ENCODE data around the gene RPS6KB2.

The RPS6KB2 gene

DNA sequence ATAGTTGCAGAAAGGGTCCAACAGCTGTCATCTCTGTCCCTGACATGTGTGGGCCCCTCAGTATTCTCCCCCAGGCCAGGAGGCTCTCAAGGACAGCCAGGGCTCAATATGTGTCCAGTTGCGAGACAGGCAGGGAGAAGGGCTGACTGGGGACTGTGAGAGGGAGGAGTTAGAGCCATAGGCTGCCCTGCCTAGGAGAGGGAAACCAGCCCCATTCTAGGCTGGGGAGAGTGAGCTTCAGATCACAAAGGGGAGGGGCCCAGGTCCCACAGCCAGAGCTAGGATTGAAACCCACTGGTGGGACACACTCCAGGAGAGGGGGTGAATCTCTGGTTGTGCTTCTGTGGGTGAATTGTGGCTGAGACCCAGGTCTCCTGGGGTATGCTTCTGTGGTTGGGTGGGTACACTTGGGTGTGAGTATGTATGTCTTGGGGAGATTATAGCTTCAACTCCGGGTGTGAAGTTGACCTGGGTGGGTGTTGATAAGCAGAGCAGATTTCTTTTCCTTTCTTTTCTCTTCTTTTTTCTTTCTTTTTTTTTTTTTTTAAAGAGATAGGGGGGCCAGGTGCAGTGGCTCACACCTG is 14.9 kb upstream of the RPS6KB2 start:
- H3K27me3 ChIP-seq (ENCODE audit: low read depth, low read length) = peaks cover 7% of the 10 kb centered on the region
- H3K4me3 ChIP-seq (ENCODE audit: low read depth in 1 of 2, low read length in 2 of 2) = no peak overlapping the region
- H3K27ac ChIP-seq (ENCODE audit: low read length) = no peak overlapping the region
- no peaks in the 10 kb centered on the region for H3K36me3 ChIP-seq (ENCODE audit: control insufficient read depth in 1 of 2, insufficient read depth in 2 of 2, low read length in 2 of 2)
- no peaks in the 10 kb centered on the region for H3K9me3 ChIP-seq (ENCODE audit: control insufficient read depth in 1 of 2, low read length in 2 of 2)
- peaks cover 0 to 35% of the 10 kb centered on the region in 2 donors for H3K4me1 ChIP-seq (ENCODE audit: control insufficient read depth in 1 of 2, insufficient read depth in 2 of 2, low read length in 2 of 2)

DNA sequence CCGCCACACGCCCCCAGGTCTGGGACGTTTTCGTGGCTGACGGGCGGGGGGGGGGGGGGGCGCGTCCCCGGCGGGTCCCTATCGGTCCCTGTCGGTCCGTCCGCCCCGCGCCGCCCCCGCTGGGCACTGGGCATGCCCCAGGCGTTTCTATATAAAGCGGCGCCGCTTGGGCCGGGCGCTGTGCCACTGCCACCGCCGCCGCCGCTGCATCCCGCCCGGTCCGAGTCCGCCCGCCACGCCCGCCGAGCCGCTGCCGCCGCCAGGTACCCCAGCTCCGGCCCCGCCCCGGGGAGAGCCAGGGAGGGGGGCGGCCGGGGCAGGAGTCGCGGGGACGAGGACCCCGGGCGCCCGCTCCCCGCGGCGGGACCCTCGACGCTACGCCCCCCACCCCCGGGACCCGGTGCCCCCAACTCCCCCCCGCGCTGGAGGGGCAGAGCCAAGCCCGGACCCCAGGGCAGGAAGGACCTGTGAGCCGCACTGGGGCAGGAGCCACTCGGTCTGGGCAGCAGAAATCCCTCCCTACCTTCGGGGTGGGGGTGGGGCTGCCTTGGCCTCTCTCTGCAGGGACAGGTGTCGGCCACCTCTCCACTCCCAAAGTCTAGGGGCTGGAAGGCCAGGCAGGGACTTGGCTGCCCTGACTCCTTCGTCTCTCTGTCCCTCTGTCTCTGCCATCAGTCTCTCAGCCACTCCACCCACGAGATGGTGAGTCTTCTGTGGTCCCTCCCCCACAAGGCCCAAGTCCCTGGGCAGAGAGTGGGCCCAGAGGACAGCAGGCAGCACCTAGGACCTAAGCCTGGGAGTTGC is 12.6 kb upstream of the RPS6KB2 start, which contains the start of gene CARNS1:
Gene CARNS1 (plus strand): TSS at position 178 of the 804 bp plus-strand sequence. CDS start 522 bp downstream, at position 700.
- Histone ChIP-seq H3K27me3 (ENCODE audit: low read depth, low read length) (peaks cover 7% of the 10 kb centered on the region), H3K4me3 (ENCODE audit: low read depth in 1 of 2, low read length in 2 of 2) (no peak within 1 kb of the TSS), H3K4me1 (ENCODE audit: control insufficient read depth in 1 of 2, insufficient read depth in 2 of 2, low read length in 2 of 2) (peaks cover 0 to 37% of the 10 kb centered on the region in 2 donors), H3K9me3 (ENCODE audit: control insufficient read depth in 1 of 2, low read length in 2 of 2) (no peaks in the 10 kb centered on the region), H3K27ac (ENCODE audit: low read length) (no peak within 1 kb of the TSS), H3K36me3 (ENCODE audit: control insufficient read depth in 1 of 2, insufficient read depth in 2 of 2, low read length in 2 of 2) (no peaks in the 10 kb centered on the region)

- H3K27me3 ChIP-seq (ENCODE audit: low read depth, low read length) = peaks cover 7% of the 10 kb centered on the region
- H3K36me3 ChIP-seq (ENCODE audit: control insufficient read depth in 1 of 2, insufficient read depth in 2 of 2, low read length in 2 of 2) = no peaks in the 10 kb centered on the region
- H3K27ac ChIP-seq (ENCODE audit: low read length) = no peak overlapping the region
- peaks cover 0 to 41% of the 10 kb centered on the region in 2 donors for H3K4me1 ChIP-seq (ENCODE audit: control insufficient read depth in 1 of 2, insufficient read depth in 2 of 2, low read length in 2 of 2)
- H3K4me3 ChIP-seq (ENCODE audit: low read depth in 1 of 2, low read length in 2 of 2) = no peak overlapping the region
- no peaks in the 10 kb centered on the region for H3K9me3 ChIP-seq (ENCODE audit: control insufficient read depth in 1 of 2, low read length in 2 of 2)
Observed at GRCh38 chr11:67416416-67417335, 11.6 kb upstream of the RPS6KB2 start.

- no peak overlapping the region for H3K4me3 ChIP-seq (ENCODE audit: low read depth in 1 of 2, low read length in 2 of 2)
- H3K4me1 ChIP-seq (ENCODE audit: control insufficient read depth in 1 of 2, insufficient read depth in 2 of 2, low read length in 2 of 2) = peaks cover 0 to 41% of the 10 kb centered on the region in 2 donors
- H3K27me3 ChIP-seq (ENCODE audit: low read depth, low read length) = peaks cover 6% of the 10 kb centered on the region
- no peaks in the 10 kb centered on the region for H3K36me3 ChIP-seq (ENCODE audit: control insufficient read depth in 1 of 2, insufficient read depth in 2 of 2, low read length in 2 of 2)
- H3K27ac ChIP-seq (ENCODE audit: low read length) = no peak overlapping the region
- H3K9me3 ChIP-seq (ENCODE audit: control insufficient read depth in 1 of 2, low read length in 2 of 2) = no peaks in the 10 kb centered on the region
Observed at GRCh38 chr11:67417425-67417824, 10.9 kb upstream of the RPS6KB2 start.

DNA sequence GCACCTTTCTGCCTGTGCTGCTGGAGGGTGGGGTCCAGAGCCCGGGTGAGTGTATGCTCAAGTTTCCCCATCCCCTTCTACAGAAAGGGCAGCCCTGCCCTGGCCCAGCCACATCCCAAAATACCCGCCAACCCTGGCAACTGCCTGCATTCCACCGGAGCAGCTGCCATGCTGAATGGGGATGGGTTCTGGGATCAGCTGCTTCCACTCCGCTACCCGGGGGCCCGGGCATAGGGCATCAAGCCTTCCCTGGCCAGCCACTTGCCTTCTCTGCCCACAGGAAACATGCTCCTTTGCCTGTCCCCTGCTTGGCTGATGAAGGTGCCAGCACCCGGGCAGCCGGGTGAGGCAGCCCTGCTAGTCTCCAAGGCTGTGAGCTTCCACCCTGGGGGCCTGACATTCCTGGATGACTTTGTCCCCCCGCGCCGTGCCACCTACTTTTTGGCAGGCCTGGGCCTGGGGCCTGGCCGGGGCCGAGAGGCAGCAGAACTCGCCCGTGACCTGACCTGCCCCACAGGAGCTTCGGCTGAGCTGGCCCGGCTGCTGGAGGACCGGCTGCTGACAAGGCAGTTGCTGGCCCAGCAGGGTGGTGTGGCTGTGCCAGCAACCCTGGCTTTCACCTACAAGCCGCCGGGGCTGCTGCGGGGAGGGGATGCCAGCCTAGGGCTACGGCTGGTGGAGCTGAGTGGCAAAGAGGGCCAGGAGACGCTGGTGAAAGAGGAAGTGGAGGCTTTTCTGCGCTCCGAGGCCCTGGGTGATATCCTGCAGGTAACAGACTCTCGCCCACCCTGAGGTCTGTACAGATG is 9.6 kb upstream of the RPS6KB2 start:
- no peaks in the 10 kb centered on the region for H3K27me3 ChIP-seq (ENCODE audit: low read depth, low read length)
- no peak overlapping the region for H3K4me3 ChIP-seq (ENCODE audit: low read depth in 1 of 2, low read length in 2 of 2)
- H3K27ac ChIP-seq (ENCODE audit: low read length) = no peak overlapping the region
- peaks cover 0 to 41% of the 10 kb centered on the region in 2 donors for H3K4me1 ChIP-seq (ENCODE audit: control insufficient read depth in 1 of 2, insufficient read depth in 2 of 2, low read length in 2 of 2)
- H3K36me3 ChIP-seq (ENCODE audit: control insufficient read depth in 1 of 2, insufficient read depth in 2 of 2, low read length in 2 of 2) = no peaks in the 10 kb centered on the region
- H3K9me3 ChIP-seq (ENCODE audit: control insufficient read depth in 1 of 2, low read length in 2 of 2) = no peaks in the 10 kb centered on the region

DNA sequence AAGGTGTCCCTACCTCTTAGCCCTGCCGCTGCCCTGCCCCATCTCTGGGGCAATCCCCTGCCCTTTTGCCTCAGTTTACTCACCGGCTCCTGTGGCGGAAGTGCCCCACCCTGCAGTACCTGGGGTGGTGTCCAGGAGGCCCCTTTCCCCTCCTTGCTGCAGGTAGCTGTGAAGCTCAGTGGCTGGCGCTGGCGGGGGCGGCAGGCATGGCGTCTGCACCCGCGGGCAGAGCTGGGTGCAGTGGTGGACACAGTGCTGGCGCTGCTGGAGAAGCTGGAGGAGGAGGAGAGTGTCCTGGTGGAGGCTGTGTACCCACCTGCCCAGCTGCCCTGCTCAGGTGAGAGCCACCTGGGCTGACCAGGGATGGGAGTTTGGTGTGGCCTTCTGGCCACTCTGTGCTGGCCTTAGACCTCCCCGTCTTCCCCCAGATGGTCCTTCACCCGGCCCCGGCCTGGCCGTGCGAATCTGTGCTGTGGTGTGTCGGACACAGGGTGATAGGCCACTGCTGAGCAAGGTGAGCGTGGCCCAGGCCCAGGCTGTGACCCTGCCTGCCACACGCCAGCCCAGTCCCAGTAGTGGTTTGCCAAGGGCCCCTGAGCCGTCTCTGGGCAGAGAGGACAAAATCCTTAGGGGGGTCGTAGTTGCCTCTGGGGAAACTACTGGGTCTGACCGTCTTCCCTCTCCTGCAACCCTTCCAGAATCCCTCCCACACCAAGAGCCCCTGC is 8.8 kb upstream of the RPS6KB2 start:
- Histone ChIP-seq H3K4me3 (ENCODE audit: low read depth in 1 of 2, low read length in 2 of 2) (no peak overlapping the region), H3K27ac (ENCODE audit: low read length) (no peak overlapping the region)

DNA sequence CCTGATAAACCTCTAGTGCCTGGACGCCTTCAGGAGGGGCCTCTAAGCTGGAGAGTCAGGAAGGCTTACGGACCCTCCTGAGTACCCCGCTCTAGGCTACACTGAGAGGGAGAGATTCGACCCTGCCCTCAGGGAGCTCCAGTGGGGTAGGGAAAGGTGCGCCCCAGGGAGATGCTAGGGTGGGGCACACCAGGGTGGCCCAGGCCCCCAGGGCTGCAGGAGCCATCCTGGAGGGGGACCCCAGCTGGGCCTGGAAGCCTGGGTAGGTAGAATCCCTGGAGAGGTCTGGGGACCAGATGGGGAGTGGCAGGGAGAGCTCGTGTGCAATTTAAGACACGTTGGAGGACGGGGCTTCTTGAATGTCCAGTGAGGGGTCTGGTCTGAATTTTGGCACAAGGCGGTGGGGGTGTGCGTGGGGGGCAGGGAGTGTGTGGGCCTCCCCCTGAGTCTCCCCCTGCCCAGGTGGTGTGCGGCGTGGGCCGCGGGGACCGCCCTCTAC is 8.1 kb upstream of the RPS6KB2 start:
- peaks cover 0 to 37% of the 10 kb centered on the region in 2 donors for H3K4me1 ChIP-seq (ENCODE audit: control insufficient read depth in 1 of 2, insufficient read depth in 2 of 2, low read length in 2 of 2)
- H3K9me3 ChIP-seq (ENCODE audit: control insufficient read depth in 1 of 2, low read length in 2 of 2) = no peaks in the 10 kb centered on the region
- H3K27ac ChIP-seq (ENCODE audit: low read length) = no peak overlapping the region

More for the DNA sequence above, 8.8 kb upstream of the RPS6KB2 start:
- Histone ChIP-seq H3K9me3 (ENCODE audit: control insufficient read depth in 1 of 2, low read length in 2 of 2) (no peaks in the 10 kb centered on the region), H3K27me3 (ENCODE audit: low read depth, low read length) (no peaks in the 10 kb centered on the region), H3K36me3 (ENCODE audit: control insufficient read depth in 1 of 2, insufficient read depth in 2 of 2, low read length in 2 of 2) (no peaks in the 10 kb centered on the region), H3K4me1 (ENCODE audit: control insufficient read depth in 1 of 2, insufficient read depth in 2 of 2, low read length in 2 of 2) (peaks cover 0 to 41% of the 10 kb centered on the region in 2 donors)

GRCh38 chr11:67420646-67421429 is 7.5 kb upstream of the RPS6KB2 start:
- H3K9me3 ChIP-seq (ENCODE audit: control insufficient read depth in 1 of 2, low read length in 2 of 2) = no peaks in the 10 kb centered on the region
- peaks cover 0 to 33% of the 10 kb centered on the region in 2 donors for H3K4me1 ChIP-seq (ENCODE audit: control insufficient read depth in 1 of 2, insufficient read depth in 2 of 2, low read length in 2 of 2)
- no peak overlapping the region for H3K27ac ChIP-seq (ENCODE audit: low read length)
- peak overlapping the region in 1 of 2 donors; percentile 59 for H3K4me3 ChIP-seq (ENCODE audit: low read depth in 1 of 2, low read length in 2 of 2)
- no peaks in the 10 kb centered on the region for H3K36me3 ChIP-seq (ENCODE audit: control insufficient read depth in 1 of 2, insufficient read depth in 2 of 2, low read length in 2 of 2)
- H3K27me3 ChIP-seq (ENCODE audit: low read depth, low read length) = no peaks in the 10 kb centered on the region

More for the DNA sequence above, 8.1 kb upstream of the RPS6KB2 start:
- Histone ChIP-seq H3K4me3 (ENCODE audit: low read depth in 1 of 2, low read length in 2 of 2) (peak overlapping the region; percentile 11 to 59), H3K36me3 (ENCODE audit: control insufficient read depth in 1 of 2, insufficient read depth in 2 of 2, low read length in 2 of 2) (no peaks in the 10 kb centered on the region), H3K27me3 (ENCODE audit: low read depth, low read length) (no peaks in the 10 kb centered on the region)

- Histone ChIP-seq H3K4me3 (ENCODE audit: low read depth in 1 of 2, low read length in 2 of 2) (peak overlapping the region in 1 of 2 donors; percentile 59), H3K27me3 (ENCODE audit: low read depth, low read length) (no peaks in the 10 kb centered on the region), H3K9me3 (ENCODE audit: control insufficient read depth in 1 of 2, low read length in 2 of 2) (no peaks in the 10 kb centered on the region), H3K4me1 (ENCODE audit: control insufficient read depth in 1 of 2, insufficient read depth in 2 of 2, low read length in 2 of 2) (peaks cover 0 to 27% of the 10 kb centered on the region in 2 donors), H3K36me3 (ENCODE audit: control insufficient read depth in 1 of 2, insufficient read depth in 2 of 2, low read length in 2 of 2) (no peaks in the 10 kb centered on the region), H3K27ac (ENCODE audit: low read length) (no peak overlapping the region)
Observed at GRCh38 chr11:67421430-67422031, 6.8 kb upstream of the RPS6KB2 start.

All from muscle layer of duodenum (tissue), 2 donors.